ENCODE results near the gene CACNB4. TPM values are rescaled to one million over a fixed set of nuclear protein-coding genes. Genes with fewer than 3 reads are reported as not detected.

CACNB4 gene
- total RNA-seq, 1 experiment from 2014 or later, result 0.29 TPM

DNA sequence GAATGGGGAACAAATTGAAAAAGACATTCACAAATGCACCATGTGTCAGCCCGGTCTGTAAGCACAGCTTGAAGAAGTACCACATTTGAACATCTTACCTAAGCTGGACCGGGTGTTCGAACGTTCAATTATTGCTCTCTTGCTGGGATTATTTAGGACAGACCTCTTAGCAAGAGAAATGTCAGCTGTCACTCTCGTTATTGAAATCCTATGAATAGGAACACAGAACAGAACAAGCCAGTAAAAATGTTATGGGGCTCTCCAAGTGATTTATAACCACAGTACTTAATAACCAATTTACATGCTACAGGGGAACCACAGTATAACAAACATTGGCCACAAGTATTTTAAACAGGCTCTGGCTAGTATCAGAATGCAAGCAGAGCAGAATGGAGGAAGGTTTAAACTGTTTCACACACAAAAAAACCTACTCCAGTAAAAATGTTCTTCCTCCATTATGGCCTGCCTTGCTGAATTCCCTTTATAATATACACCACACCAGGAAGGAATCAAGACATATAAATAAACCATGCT, 238.2 kb downstream of the CACNB4 start:
- DNase-seq (ENCODE audit: low read depth), result no peak

DNA sequence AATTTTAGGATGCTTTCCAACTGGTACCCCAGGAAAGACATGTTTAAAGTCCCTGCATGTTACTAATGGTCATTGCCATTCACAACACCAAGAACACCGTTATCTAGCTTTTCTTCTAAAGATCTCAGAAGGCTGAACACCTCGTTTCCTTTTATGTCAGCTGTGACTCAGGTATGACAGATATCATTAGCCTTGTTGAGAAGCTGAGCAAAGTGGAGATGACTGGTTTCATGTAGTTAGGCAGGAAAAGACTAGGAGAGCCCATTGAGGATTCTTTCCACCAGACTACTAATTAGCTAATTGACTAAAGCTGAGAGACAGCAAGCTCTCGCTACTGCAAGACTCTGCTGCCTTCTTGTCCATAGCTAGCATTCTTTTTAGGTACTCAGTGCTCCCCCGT, 238.6 kb downstream of the CACNB4 start:
- DNase-seq (ENCODE audit: low read depth), result peak; percentile 28

DNA sequence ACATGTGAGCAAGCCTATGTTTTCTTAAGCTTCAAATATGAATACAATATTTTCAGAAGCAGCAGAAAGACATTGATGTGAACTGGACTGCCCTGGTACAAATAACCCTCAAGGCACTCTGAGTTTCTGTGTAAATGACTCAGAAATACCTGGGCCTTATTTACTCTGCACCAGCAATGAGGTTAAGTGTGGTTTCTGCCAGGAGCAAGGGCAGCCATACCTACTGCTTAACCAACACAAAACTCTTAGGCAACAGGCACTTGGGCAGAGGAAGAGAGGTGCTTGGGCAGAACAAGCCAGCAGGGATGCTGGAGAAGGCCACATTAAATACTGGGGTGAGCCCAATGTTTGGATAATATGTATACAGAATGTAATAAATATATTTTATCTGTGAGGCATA, 241.2 kb downstream of the CACNB4 start:
- no peak for DNase-seq (ENCODE audit: low read depth)

DNA sequence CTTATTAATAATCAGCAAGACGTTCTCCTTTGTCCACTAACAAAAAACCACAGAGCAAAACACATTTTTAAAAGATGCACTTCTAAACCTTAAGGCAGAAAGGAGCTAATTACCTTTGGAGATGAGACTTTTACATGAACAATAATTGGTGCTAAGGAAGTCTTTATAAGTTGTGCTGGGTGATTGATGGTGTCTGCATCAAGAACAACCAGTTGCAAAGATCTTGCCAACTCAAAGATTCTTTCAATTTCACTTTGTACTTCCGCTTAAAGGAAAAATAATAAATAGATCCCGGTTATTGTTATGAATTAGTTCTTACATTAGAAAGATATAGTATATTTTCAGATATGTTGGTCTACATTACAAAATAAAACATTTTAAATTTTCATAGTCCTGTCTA, 243.7 kb downstream of the CACNB4 start:
- no peak for DNase-seq (ENCODE audit: low read depth)

DNA sequence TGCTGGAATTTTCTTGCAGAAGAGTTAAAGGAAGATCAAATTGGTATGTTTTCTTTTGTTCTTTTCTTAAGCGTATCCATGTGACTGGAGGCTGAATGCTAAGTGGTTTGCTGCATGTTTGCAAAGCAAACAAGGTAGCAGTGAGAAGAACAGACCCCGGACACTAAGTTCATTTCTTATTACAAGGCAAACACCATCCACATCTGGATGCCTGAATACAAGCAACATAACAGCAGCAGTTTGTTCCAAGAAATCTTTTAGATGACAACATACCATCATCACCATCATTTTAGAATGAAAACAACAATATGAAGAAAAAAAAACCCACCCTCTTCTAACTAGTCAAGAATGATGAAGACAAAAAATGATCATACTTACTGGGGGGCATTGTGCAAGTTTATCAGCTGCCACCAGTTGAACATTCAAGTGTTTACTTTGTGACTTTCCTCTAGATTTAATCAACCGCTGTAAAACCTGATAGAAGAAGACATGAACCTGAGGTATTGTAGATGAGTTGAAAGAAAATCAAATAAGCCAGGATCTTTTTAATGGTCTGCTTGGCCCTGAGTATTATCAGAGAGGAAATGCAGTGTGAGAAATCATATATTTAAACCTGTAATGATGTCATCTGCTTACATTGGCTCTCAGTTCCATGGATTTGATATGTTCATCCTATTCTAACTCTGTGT, 245.6 kb downstream of the CACNB4 start:
- no peak for DNase-seq (ENCODE audit: low read depth)

DNA sequence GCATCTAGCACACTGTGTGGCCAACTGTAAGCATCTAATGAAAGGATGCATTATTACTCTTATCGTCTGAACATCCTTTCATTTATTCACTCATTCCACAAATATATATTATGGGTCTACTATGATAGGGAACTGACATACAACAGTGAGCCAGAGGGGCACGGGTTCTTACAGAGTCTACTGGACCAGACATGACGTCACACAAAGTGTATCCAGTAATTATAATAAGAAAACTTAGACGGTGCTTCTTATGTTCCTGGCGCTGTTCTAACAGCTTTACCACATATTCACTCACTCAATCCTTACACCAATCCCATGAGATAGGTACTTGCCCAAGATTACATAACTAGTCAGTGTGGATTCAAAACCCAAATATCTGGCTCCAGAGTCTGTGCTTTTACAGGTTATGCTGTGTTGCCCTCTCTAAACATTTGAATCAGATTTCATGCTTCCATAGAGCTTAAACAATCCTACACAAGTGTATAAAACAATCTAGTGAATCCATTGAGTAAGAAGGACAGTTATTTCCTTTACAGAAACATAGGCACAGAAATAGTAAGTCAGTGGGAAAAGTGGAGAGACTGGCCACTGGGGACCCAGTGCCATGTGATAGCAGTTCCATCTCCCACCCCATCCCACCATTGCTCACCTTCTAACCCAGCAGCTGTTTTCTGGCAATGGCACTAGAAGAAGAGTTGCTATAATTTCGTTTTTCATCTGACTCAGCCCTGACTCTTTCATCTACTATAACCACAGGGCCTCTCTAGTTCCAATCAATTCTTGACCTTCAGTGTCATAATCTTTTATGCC, 246.4 kb downstream of the CACNB4 start:
- DNase-seq (ENCODE audit: low read depth), result peak; percentile 10

DNA sequence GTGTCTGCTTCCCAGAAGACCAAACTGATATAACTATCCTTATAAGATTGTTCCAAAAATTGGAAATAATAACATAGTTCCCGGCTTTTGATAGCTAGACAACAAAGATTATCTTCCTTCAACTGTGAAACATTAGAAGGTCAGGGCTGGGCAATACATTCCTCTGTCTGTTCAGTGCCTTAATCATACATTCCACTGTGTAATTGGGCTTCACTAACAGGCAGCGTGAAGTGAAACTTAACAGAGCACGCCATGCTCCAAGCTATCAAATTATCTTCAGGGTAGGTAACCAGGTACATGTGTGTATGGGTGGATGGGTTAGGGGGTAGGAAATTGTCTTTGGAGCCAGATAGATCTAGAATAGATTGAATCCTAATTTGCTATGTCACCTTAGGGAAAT, 247.1 kb downstream of the CACNB4 start:
- DNase-seq (ENCODE audit: low read depth), result no peak

DNA sequence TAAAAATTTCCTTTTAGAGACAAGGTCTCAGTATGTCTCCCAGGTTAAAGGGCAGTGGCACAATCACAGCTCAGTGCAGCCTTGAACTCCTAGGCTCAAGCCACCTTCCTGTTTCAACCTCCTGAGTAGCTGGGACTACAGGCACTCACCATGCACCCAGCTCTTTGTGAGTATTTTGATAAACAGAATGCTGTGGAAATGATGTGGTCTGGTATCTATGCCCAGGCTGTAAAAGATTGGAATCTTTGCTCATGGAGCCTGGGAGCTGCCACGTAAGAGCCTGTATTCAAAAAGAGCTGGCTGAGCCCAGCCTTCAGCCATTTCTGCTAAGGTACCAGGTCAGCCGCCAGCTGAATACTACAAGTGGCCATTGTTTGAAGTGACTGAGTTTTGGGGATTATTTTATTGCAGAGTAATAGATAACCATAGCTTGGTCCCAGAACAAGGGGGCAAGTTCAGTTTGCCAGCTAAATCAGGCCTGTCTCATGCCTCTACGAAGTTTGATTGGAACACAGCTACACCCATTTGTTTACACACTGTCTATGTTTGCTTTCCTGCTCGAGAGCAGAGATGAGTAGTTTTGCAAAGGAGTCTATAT, 249.3 kb downstream of the CACNB4 start:
- DNase-seq (ENCODE audit: low read depth), result no peak

DNA sequence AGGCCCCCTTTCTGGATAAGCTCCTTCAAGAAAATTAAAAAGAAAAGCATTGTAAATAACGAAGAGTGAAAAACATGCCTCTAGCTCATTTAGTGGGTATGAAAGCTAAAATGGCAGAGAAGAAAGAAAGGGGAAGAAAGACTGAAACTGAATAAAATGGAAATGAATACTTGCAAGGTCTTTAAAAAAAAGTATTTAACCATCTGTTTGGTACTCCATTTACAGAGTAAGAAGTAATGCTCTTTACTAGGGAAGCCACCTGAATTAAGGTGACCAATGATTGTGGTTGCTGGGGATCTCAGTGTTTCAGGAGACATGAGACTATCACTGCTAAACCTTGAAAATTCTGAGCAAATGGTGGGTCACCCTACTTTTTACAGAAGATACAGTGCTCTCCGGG, 253.0 kb downstream of the CACNB4 start:
- DNase-seq (ENCODE audit: low read depth), result no peak

DNA sequence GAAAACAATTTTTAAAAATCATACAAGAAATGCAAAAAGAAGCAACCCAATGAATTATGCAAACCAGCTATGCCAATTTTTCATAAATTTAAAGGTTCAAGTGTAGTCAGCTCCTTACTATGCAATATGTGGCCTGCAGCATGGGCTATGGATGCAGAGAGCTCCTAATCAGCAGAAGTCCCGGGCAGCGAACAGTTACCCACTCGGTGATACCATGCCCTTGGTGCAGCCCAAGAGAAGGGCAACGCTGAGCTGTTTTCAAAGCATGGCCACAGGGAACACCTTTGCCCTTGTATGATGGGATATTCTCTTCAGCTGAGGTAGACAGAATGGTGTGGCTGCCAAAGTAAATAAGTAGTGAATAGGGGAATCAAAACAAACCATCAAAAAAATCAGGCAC, 253.4 kb downstream of the CACNB4 start:
- DNase-seq (ENCODE audit: low read depth), result no peak

DNA sequence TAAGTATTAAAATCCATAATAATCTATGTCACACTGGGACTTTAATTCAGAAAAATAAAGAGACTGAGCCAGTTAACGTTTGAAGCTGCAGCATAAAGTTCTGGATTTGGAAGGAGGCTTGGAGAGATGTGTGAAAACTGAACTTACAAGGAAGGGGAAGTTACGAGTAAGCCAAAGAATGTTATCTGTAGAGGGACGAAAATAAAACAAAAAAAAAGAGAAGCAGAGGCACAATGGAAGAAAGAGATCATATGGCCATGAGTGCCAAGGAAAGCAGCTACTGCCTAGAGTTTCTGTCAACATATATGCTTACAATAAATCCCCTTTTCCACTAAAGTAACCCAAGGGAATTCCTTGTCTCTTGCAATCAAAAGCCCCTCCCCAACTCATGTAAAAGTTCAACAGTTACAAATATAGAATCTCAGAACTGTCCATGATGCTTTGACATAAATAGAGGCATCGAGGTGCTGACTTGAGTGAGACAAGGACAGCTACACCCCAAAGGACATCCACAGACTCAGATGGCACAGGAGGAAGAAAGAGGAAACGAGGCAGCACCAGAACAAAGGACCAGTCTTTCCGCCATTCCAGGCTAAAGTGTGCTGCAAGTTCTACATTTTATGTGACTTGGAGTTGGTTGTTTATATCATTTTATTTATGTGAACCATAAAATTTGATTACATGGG, 254.5 kb downstream of the CACNB4 start:
- no peak for DNase-seq (ENCODE audit: low read depth)

DNA sequence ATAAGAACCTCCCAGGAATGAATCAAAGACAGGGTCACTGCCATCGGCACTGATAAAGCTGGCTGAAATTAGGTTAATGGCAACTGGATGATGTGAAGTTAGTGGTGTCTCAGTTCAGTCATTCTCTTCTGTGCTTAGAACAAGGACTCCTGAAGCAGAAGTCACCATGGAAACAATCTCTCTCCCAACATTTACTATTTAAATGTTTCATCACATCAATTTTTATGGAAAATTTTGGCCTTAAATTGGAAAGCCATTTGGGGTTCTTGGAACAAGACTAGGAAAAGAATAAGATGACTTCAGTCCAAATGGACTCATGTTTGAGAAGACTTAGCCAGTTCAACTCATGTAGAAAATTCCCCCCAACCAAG, 255.2 kb downstream of the CACNB4 start:
- DNase-seq (ENCODE audit: low read depth), result no peak

DNA sequence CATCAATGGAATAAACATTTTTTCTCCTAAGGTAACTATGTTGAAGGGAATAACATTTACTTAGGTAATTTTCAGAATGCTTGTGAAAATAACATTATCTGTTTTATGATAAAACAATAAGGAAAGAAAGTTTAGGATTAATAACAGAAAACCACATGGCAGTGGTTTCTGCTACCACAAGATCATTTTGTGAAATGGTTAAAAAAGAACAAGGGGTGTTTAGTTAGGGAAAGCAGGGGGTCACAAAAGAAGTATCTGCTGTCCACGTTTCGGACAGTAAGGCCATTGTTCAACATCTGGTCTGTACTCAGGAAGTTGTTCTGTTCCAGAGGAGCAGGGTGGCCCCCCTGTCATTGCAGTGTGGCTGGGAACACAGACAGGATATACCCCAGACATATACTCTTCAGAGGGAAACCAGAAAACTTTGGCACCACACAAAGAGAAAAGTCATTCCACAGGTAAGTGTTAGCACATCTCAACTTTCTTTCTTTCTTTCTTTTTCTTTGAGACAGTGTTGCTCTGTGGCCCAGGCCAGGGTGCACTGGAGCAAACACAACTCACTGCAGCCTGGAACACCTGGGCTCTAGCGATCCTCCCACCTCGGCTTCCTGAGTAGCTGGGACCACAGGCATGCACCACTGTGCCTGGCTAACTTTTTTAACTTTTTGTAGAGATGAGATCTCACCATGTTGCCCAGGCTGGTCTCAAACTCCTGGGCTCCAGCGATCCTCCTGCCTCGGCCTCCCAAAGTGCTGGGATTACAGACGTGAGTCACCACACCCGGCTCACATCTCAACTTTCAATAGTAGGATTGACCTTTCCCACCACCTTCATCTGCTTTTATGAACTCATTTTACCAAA, 255.8 kb downstream of the CACNB4 start:
- peak; percentile 56 for DNase-seq (ENCODE audit: low read depth)

DNA sequence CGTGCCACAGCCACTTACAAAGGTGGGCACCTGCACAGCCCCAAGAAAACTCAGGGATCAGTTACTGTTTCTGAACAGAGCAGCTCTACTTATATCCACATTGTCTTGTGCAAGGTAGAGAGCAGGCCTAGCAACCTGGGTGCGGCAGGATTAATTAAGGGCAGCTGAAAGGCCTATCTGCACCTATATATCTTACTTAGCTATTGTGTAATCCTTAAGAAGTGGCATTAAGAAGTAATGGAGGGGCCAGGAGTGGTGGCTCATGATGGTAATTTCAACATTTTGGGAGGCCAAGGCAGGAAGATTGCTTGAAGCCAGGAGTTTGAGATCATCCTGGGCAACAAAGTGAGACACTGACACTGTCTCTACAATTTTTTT, 257.8 kb downstream of the CACNB4 start:
- DNase-seq (ENCODE audit: low read depth), result no peak

DNA sequence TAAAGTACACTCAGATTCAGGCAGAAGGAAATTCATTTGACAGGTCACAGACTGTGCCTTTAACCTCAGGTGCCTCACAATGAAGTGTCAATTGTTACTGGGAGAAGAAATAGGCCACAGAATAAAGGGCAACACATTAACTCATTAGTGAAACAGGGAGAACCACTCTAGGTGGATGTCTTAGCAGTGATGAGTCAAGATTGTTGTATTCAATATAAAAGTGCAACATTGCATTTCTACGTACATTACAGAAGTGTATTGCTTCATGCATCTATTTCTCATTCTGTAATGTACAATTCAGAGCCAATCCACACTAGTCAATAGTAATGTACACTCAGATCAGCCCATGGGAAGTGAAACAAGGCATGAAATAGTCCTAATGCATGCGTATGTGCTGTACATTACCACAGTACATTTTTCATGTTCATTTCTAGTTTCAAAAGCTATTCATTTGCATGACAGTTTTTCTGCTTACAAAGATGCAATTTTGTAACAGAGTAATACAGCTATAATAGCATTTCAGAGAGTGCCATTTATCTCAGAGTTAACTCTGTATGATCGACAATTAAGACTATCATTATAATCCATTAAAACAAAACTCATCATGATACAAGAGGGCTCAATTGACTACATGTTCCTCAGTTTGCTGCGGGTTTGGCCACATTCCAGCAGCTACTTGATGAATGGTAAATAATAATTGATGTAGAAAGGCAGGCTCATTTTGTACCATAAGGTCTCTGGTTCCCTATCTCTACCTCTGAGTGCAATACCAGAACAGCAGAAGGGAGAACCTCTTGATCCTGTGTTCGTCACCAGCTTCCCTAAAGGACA, 258.4 kb downstream of the CACNB4 start:
- no peak for DNase-seq (ENCODE audit: low read depth)

DNA sequence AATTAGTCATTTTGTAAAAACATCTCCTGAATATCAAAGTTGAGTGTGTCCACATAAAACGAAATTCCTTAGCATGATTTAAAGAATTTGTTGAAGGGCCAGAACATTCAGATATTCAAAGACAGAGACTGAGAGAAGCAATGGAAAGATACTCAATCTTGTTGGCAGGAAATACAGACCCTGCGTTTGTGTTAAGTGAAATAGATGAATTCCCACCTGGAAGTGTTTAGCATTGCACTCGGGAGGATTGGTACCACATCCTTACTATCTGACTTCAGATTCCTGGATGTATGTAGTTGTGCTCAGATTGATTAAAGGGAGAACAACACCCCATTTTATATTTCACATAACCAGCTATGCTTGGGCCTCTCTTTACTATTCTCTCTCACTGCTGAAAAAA, 260.9 kb downstream of the CACNB4 start:
- no peak for DNase-seq (ENCODE audit: low read depth)

DNA sequence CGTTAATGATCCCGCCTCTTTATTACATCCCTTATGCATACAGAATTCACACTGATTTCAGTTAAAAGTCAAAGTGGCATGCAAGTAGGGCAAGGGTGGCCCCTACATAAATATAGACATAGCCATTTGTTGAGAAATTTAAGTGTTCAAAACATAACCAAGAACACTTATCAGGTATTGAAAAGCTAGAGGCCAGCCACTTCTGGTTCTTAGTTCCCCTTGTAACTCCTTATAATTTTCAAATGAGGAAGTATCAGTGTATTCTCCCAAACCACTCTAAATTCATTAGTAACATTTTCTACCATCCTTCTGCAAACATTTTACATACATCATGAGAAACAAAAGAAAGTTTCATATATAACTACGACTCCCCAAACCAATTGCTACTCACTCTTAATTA, 264.9 kb downstream of the CACNB4 start:
- DNase-seq (ENCODE audit: low read depth), result no peak

DNA sequence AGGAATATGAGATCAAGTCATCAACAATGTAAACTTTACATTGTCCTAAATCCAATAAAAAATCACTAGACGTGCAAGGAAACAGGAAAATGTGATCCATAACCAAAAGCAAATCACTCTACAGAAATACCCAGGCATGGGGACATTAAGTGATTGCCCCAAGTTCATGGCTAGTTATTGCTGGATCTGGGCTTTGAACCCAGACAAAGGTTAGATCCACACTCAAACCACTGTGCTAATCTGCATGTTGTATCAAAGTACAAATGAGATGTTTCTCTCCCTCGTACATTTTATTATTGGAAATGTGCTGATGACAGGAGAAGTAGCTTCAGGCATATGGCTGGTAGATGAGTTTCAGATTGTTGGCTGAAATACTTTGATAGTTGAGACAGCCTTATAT, 267.9 kb downstream of the CACNB4 start:
- DNase-seq (ENCODE audit: low read depth), result no peak

DNA sequence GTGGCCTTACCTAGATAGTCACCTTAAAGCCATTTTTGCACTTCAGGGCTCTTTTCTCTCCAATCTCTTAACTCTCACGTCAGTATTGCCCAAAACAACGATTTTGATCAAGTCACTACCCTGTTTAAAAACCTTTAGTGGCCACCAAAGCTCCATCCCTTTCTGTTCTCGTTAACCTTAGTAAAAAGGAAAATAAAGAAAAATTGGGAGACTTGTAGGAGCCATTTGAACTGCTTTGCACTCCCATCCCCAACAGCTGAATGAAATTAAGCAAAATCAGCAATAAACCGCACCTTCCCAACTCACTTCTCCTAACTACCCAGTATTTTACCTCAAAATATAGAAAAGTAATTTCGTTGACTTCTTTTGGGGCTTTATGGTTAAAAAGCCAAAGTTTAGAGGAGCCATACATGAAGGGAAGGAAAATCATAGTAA, 269.9 kb downstream of the CACNB4 start:
- DNase-seq (ENCODE audit: low read depth), result no peak
